AG04450 (cell line): ENCODE data around the gene MUC20. TPM values are rescaled to one million over a fixed set of nuclear protein-coding genes. Genes with fewer than 3 reads are reported as not detected.

Source experiments
- CTCF ChIA-PET: fragments of 300-600, 350-600 bp; formaldehyde crosslinking; extraction: SDS; loops from one replicate; lab custom pipeline; 2022; ENCODE audit warnings: antibody characterized with exemption, inconsistent platforms; lab: Charles Lee
- POLR2A ChIA-PET: fragments of 350-600 bp; formaldehyde crosslinking; extraction: SDS; loops from one replicate; lab custom pipeline; 2021; ENCODE audit warnings: antibody characterized with exemption, inconsistent platforms; lab: Yijun Ruan, JAX
- DNase-seq: peaks from one replicate; pipeline ENCODE4 v3.0.0-alpha.2; 2011; ENCODE audit warnings: low read depth, low spot score
- H3K27ac ChIP-seq: one replicate; pipeline ENCODE4 v1.5.1; 2012; ENCODE audit warnings: low read depth, low read length, control low read depth
- H3K27me3 ChIP-seq: one replicate; pipeline ENCODE4 v1.6.0; 2012; ENCODE audit warnings: low read length; ENCODE audit not compliant: control insufficient read depth, insufficient read depth
- H3K4me3 ChIP-seq: 2 replicates; pipeline ENCODE4 v1.5.1; 2011; ENCODE audit warnings: mild to moderate bottlenecking, low read depth, low read length, control low read depth
- H3K9me3 ChIP-seq: 2 replicates; pipeline ENCODE4 v1.5.1; 2012; ENCODE audit warnings: low read length; ENCODE audit not compliant: control insufficient read depth, insufficient read depth
- CTCF ChIP-seq: IDR thresholded peaks from 2 replicates; pipeline ENCODE4 v1.5.1; 2011; ENCODE audit warnings: low read depth, low read length, control low read depth, inconsistent platforms
- polyA plus RNA-seq: library from polyadenylated mRNA; depleted of rRNA; stranded (reverse); fragments of >200 nt; gene quantifications from 2 replicates; pipeline ENCODE4 v1.2.3, GENCODE V29; 2011

The MUC20 gene
- polyA plus RNA-seq, 1 experiment: 0.19 TPM

GRCh38 chr3:195754141-195754540 lies 33.4 kb downstream of the MUC20 start:
- DNase-seq: no peak
- H3K4me3 ChIP-seq: no peak overlapping the region
- H3K27me3 ChIP-seq: peaks cover 30% of the 10 kb centered on the region
- no peak overlapping the region for H3K27ac ChIP-seq
- POLR2A ChIA-PET: interaction anchor here (0.6 kb wide), 1 partner anchor 37 kb away, joined by 3 read pairs; no protein-coding TSS in a partner anchor
- TF ChIP-seq CTCF: no peak
- H3K9me3 ChIP-seq: no peaks in the 10 kb centered on the region; the same call in 1 of the 2 replicates
- CTCF ChIA-PET: no interaction called here

GRCh38 chr3:195754906-195755305 lies 34.1 kb downstream of the MUC20 start:
- Histone ChIP-seq H3K4me3 (no peak overlapping the region), H3K27me3 (peaks cover 32% of the 10 kb centered on the region), H3K9me3 (no peaks in the 10 kb centered on the region; the same call in 1 of the 2 replicates), H3K27ac (no peak overlapping the region)
- no peak for DNase-seq
- no peak for TF ChIP-seq CTCF
- CTCF ChIA-PET: interaction anchor here (1.0 kb wide), 1 partner anchor 95 kb away, joined by 7 read pairs; no protein-coding TSS in a partner anchor
- POLR2A ChIA-PET: no interaction called here

GRCh38 chr3:195755391-195755790 lies 34.6 kb downstream of the MUC20 start:
- H3K27ac ChIP-seq: no peak overlapping the region
- no peak for TF ChIP-seq CTCF
- CTCF ChIA-PET: interaction anchor here (1.0 kb wide), 1 partner anchor 94 kb away, joined by 7 read pairs; no protein-coding TSS in a partner anchor

GRCh38 chr3:195755791-195756676 lies 35.3 kb downstream of the MUC20 start:
- H3K27ac ChIP-seq: no peak overlapping the region
- H3K9me3 ChIP-seq: no peaks in the 10 kb centered on the region; the same call in 1 of the 2 replicates
- TF ChIP-seq CTCF: no peak
- POLR2A ChIA-PET: no interaction called here
- no peak for DNase-seq
- H3K4me3 ChIP-seq: no peak overlapping the region
- CTCF ChIA-PET: interaction anchor here (1.0 kb wide), 1 partner anchor 94 kb away, joined by 7 read pairs; no protein-coding TSS in a partner anchor
- H3K27me3 ChIP-seq: peaks cover 41% of the 10 kb centered on the region

More at GRCh38 chr3:195755391-195755790, 34.6 kb downstream of the MUC20 start:
- POLR2A ChIA-PET: no interaction called here
- DNase-seq: no peak
- Histone ChIP-seq H3K9me3 (no peaks in the 10 kb centered on the region; the same call in 1 of the 2 replicates), H3K27me3 (peaks cover 35% of the 10 kb centered on the region), H3K4me3 (no peak overlapping the region)

GRCh38 chr3:195757438-195757770 lies 36.6 kb downstream of the MUC20 start:
- Histone ChIP-seq H3K9me3 (no peaks in the 10 kb centered on the region; the same call in 1 of the 2 replicates), H3K27ac (no peak overlapping the region), H3K27me3 (peaks cover 52% of the 10 kb centered on the region), H3K4me3 (no peak overlapping the region)
- no peak for TF ChIP-seq CTCF
- CTCF ChIA-PET: no interaction called here
- no peak for DNase-seq
- POLR2A ChIA-PET: no interaction called here
